ENCODE data around the gene MAPK14. TPM values are rescaled to one million over a fixed set of nuclear protein-coding genes. Genes with fewer than 3 reads are reported as not detected.

Gene MAPK14
- total and polyA plus RNA-seq, 10 of the 15 experiments (the other 5 are each of a cell fraction or from before 2014, with no cell fraction given), result 12.5 to 59.5 (median 43.0) TPM

GRCh38 chr6:36027501-36028087, at the start of gene MAPK14 (continued):
- TF ChIP-seq BRCA1 (IDR thresholded peaks at IDR 0.05; ENCODE audit: low read depth, low read length), result peak; percentile 98
- peak; percentile 64 for TF ChIP-seq SKIL (IDR thresholded peaks at IDR 0.05; ENCODE audit: low read depth, poor library complexity, severe bottlenecking)
- TF ChIP-seq MYC (IDR thresholded peaks at IDR 0.05; ENCODE audit: insufficient read depth, insufficient read length, insufficient replicate concordance, low read length, severe bottlenecking), result no peak
- peak; percentile 100 for TF ChIP-seq RCOR1 (conservative IDR thresholded peaks at IDR 0.05; ENCODE audit: low read depth, low read length)
- TF ChIP-seq SUPT20H (IDR thresholded peaks at IDR 0.05; ENCODE audit: borderline replicate concordance, control insufficient read depth, low read depth, low read length), result no peak
- peak; percentile 95 for TF ChIP-seq IKZF1 (conservative IDR thresholded peaks at IDR 0.05)
- peak; percentile 48; the same call in 1 of the 2 replicates for TF ChIP-seq ZBTB40 (IDR thresholded peaks at IDR 0.05; ENCODE audit: borderline replicate concordance)
- peak; percentile 42; the same call in 1 of the 2 replicates for TF ChIP-seq ATF7 (IDR thresholded peaks at IDR 0.05; ENCODE audit: low read depth)
- 0 out of 2 replicates have a peak, but pooled peaks have one; percentile 38 for TF ChIP-seq ZNF24 (IDR thresholded peaks at IDR 0.05)
- TF ChIP-seq POLR2AphosphoS5 (IDR thresholded peaks at IDR 0.05; ENCODE audit: low read length), result peak; percentile 93
- TF ChIP-seq PBX3 (IDR thresholded peaks at IDR 0.05; ENCODE audit: insufficient replicate concordance, low read depth, low read length), result no peak
- TF ChIP-seq MXI1 (IDR thresholded peaks at IDR 0.05; ENCODE audit: low read depth, low read length), result peak; percentile 62; the same call in 1 of the 2 replicates
- peak in 1 of 2 experiments; percentile 91; a peak in 2 of 4 replicates for TF ChIP-seq SRF (IDR thresholded peaks at IDR 0.05; ENCODE audit: low read depth in 2 of 2, low read length in 2 of 2)
- TF ChIP-seq CEBPZ (IDR thresholded peaks at IDR 0.05; ENCODE audit: low read depth, low read length), result no peak
